Diencephalon (tissue), 1 donor: ENCODE measurements around the gene REPS2. TPM values are rescaled to one million over a fixed set of nuclear protein-coding genes. Genes with fewer than 3 reads are reported as not detected.

ENCODE experiments used
- small RNA-seq: library from RNA; depleted of rRNA; stranded (forward); fragments of <200 nt; gene quantifications from one replicate; pipeline ENCODE3, GENCODE V24; 2014
- total RNA-seq: library from RNA; depleted of rRNA; stranded (reverse); fragments of >200 nt; gene quantifications from one replicate; pipeline ENCODE4 v1.2.3, GENCODE V29; 2014

The REPS2 gene
- 26.3 TPM for total RNA-seq

GRCh38 chrX:16946361-16946964, at the start of gene REPS2:
REPS2 (plus strand) TSS chrX:16946658; CDS start chrX:16946862, 204 bp downstream.

Small RNAs within 50 kb of the gene (small RNA-seq; reads per million reads assigned to genes)
- gene RF00019: not detected
- gene RF00190: not detected

Other genes with a start within 250 kb of the REPS2 start
- gene CTPS2, start 234.0 kb upstream of the REPS2 start, total RNA-seq: 22.4 TPM
- gene SYAP1, start 227.0 kb upstream of the REPS2 start, total RNA-seq: 30.2 TPM
- 11.1 TPM for gene TXLNG, start 160.2 kb upstream of the REPS2 start, total RNA-seq
- gene RBBP7, start 76.3 kb upstream of the REPS2 start, total RNA-seq: 99.7 TPM